B cell (primary cell): ENCODE data around the gene HOXA11. TPM values are rescaled to one million over a fixed set of nuclear protein-coding genes. Genes with fewer than 3 reads are reported as not detected.

Source experiments
- ATAC-seq: fragments of 200-7000 bp; cut with Tn5 transposase; one replicate; pipeline ENCODE4 v1.10.0; 2021; ENCODE audit warnings: low read depth, mild to moderate bottlenecking, moderate number of reproducible peaks, moderate library complexity
- CTCF ChIA-PET: fragments of 350-600 bp; sonication (Branson Sonifier 250); formaldehyde crosslinking; loops from one replicate; lab custom pipeline; 2021; ENCODE audit warnings: antibody characterized with exemption, inconsistent platforms; lab: Charles Lee
- POLR2A ChIA-PET: fragments of 350-600 bp; sonication (Branson Sonifier 250); formaldehyde crosslinking; loops from one replicate; lab custom pipeline; 2021; ENCODE audit warnings: antibody characterized with exemption; lab: Charles Lee
- DNase-seq: peaks from one replicate; pipeline ENCODE4 v3.0.0; 2013
- H2AFZ ChIP-seq: 2 replicates; pipeline ENCODE4 v1.6.1; 2012; ENCODE audit warnings: mild to moderate bottlenecking, low read depth, low read length; ENCODE audit not compliant: insufficient read depth, poor library complexity, severe bottlenecking
- H3K27ac ChIP-seq, 2 donors: 1 replicate in 1 of 2; 2 replicates in 1 of 2; pipeline ENCODE4 v1.5.1; 2012 to 2013; ENCODE audit warnings: low read length in 2 of 2, mild to moderate bottlenecking in 2 of 2, moderate library complexity in 1 of 2
- H3K27me3 ChIP-seq, 4 experiments: fragments of 200-600 bp in 1 of 4; sonication (generic) in 1 of 4; replicated peaks in 1 of 4; 1 replicate in 2 of 4; 2 replicates in 2 of 4; pipeline versions ENCODE4 v1.6.1 to v1.7.0; 2013 to 2016; ENCODE audit warnings: low read length in 3 of 4, mild to moderate bottlenecking in 2 of 4, mixed read lengths in 1 of 4, moderate library complexity in 1 of 4; ENCODE audit not compliant: insufficient read depth in 4 of 4, control insufficient read depth in 3 of 4; ENCODE audit errors: control extremely low read depth in 1 of 4
- H3K36me3 ChIP-seq, 2 experiments: replicated peaks in 1 of 2; 1 replicate in 1 of 2; 2 replicates in 1 of 2; pipeline versions ENCODE4 v1.6.1 to v1.7.1; 2013; ENCODE audit warnings: low read length in 1 of 2; ENCODE audit not compliant: insufficient read depth in 2 of 2, control insufficient read depth in 1 of 2; ENCODE audit errors: control extremely low read depth in 1 of 2, extremely low read depth in 1 of 2
- H3K4me1 ChIP-seq, 2 donors: fragments of 200-600 bp in 1 of 2; sonication (generic) in 1 of 2; 1 replicate in 1 of 2; 2 replicates in 1 of 2; pipeline versions ENCODE4 v1.5.1 to v1.6.1; 2013 to 2017; ENCODE audit warnings: low read length in 2 of 2; ENCODE audit not compliant: control insufficient read depth in 2 of 2, insufficient read depth in 2 of 2
- H3K4me2 ChIP-seq: replicated peaks from 2 replicates; pipeline ENCODE3; 2012; ENCODE audit warnings: mild to moderate bottlenecking, low read depth, low read length; ENCODE audit not compliant: poor library complexity, severe bottlenecking
- H3K4me3 ChIP-seq, 5 experiments: fragments of 200-600 bp in 1 of 5; sonication (generic) in 1 of 5; 1 replicate in 3 of 5; 2 replicates in 2 of 5; pipeline versions ENCODE4 v1.5.1 to v1.7.0; 2011 to 2016; ENCODE audit warnings: low read length in 4 of 5, mild to moderate bottlenecking in 4 of 5, low read depth in 2 of 5, control low read depth in 1 of 5, moderate library complexity in 1 of 5; ENCODE audit not compliant: insufficient read depth in 1 of 5; ENCODE audit errors: control extremely low read depth in 1 of 5, extremely low read depth in 1 of 5
- H3K79me2 ChIP-seq: fragments of 200-600 bp; sonication (generic); one replicate; pipeline ENCODE4 v1.6.0; 2016; ENCODE audit warnings: low read length; ENCODE audit not compliant: control insufficient read depth, insufficient read depth
- H3K9ac ChIP-seq: fragments of 200-600 bp; sonication (generic); 2 replicates; pipeline ENCODE4 v1.6.1; 2017; ENCODE audit warnings: mild to moderate bottlenecking, low read length, moderate library complexity
- H3K9me3 ChIP-seq, 3 donors: one replicate each; pipeline versions ENCODE4 v1.6.1 to v1.7.1; 2013; ENCODE audit warnings: low read length in 2 of 3; ENCODE audit not compliant: control insufficient read depth in 2 of 3, insufficient read depth in 1 of 3; ENCODE audit errors: control extremely low read depth in 1 of 3
- H4K20me1 ChIP-seq: 2 replicates; pipeline ENCODE4 v1.6.0; 2012; ENCODE audit warnings: mild to moderate bottlenecking, low read length; ENCODE audit not compliant: insufficient read depth, control insufficient read depth, poor library complexity, severe bottlenecking
- H3K27ac Mint-ChIP-seq: one replicate; pipeline ENCODE4 v1.8.0; 2021; ENCODE audit warnings: mixed read lengths
- H3K27me3 Mint-ChIP-seq: one replicate; pipeline ENCODE4 v1.8.0; 2021; ENCODE audit warnings: mixed read lengths
- H3K4me1 Mint-ChIP-seq: one replicate; pipeline ENCODE4 v1.8.0; 2021; ENCODE audit warnings: mixed read lengths
- H3K4me3 Mint-ChIP-seq: one replicate; pipeline ENCODE4 v1.8.0; 2021; ENCODE audit warnings: mixed read lengths
- H3K9me3 Mint-ChIP-seq: one replicate; pipeline ENCODE4 v1.8.0; 2022; ENCODE audit warnings: mixed read lengths; ENCODE audit not compliant: insufficient read depth
- EZH2 ChIP-seq: IDR thresholded peaks from 2 replicates; pipeline ENCODE4 v1.6.1; 2012; ENCODE audit warnings: borderline replicate concordance, low read depth, mild to moderate bottlenecking, moderate library complexity, low read length; ENCODE audit not compliant: insufficient read depth, poor library complexity, severe bottlenecking
- WGBS: methylation state at CpG from one replicate; pipeline ENCODE4 v1.1.5; 2013; ENCODE audit warnings: missing lambda C conversion rate; ENCODE audit not compliant: insufficient coverage; 5-methylcytosine and 5-hydroxymethylcytosine counted together
- intact Hi-C: fragments of 100-400 bp; cut with micrococcal nuclease; formaldehyde crosslinking; loops from one replicate; pipeline ENCODE4 v1.10.0; 2022
- polyA plus RNA-seq: library from polyadenylated mRNA; depleted of rRNA; stranded (reverse); fragments of >200 nt; gene quantifications from 2 replicates; pipeline ENCODE4 v1.2.3, GENCODE V29; 2012
- total RNA-seq, 2 donors: library from RNA; stranded (reverse); fragments of 120-200 nt in 1 of 2; gene quantifications; 1 replicate in 1 of 2; 2 replicates in 1 of 2; pipeline versions ENCODE4 v1.2.3 to v1.2.4, GENCODE V29; 2013 to 2022
- TF ChIP-seq, protein P1 (sequence below): fragments of 200-600 bp; IDR thresholded peaks from one replicate; pipeline ENCODE4 v1.8.0; 2022; ENCODE audit warnings: antibody characterized with exemption, mild to moderate bottlenecking

HOXA11 gene
- total and polyA plus RNA-seq, 2 donors (not counting 1 experiment from before 2014, with no cell fraction given) = not detected

DNA sequence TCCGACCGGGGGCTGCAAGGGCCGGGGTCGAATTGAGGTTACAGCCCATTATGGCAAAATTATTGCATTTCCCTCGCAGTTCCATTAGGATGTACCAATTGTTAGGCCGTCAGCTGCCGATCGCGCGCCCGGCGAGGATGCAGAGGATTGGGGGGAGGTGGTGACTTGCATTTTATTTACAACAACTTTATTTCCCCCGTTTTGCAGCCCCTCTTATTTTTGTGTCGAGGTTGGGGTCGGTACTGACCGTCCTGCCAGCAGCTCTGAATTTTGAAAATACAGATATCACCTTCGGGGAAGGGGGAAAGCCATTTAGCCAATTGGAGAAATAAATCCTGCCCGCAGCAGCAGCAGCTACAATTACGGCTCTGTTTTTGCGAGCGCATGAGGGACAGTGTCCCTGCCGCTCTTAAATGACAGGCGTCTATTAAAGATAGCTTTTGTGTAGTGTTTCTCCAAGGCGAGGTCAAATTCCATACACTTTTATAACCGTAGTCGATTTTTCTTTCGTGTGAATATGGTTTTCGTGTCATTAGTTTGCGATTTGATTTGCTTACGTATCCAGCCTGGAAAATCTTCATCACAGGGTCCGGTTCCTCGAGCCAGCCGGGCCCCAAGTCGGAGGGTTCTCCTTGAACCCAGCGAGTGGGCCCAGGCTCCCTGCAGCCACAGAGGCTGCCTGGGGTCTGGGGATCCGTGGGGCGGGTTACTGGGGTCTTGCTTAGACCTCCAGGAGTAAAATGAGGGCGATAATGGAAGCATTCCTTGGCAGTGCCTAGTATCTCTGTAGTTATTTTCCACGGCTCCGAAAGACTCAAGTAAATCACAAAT, 40.9 kb downstream of the HOXA11 start:
- Histone ChIP-seq H3K27ac (no peak overlapping the region), H3K79me2 (no peaks in the 10 kb centered on the region), H3K9ac (no peak overlapping the region), H3K4me2 (peak overlapping the region; percentile 17), H2AFZ (no peak overlapping the region), H3K27me3 (peaks cover 0 to 67% (median 37%) of the 10 kb centered on the region in 4 experiments), H3K36me3 (no peaks in the 10 kb centered on the region), H3K4me1 (peaks cover 19 to 21% of the 10 kb centered on the region in 2 donors), H4K20me1 (no peaks in the 10 kb centered on the region), H3K4me3 (no peak overlapping the region), H3K9me3 (peaks cover 0 to 59% (median 0%) of the 10 kb centered on the region in 3 donors)
- no peak for TF ChIP-seq EZH2
- TF ChIP-seq, protein P1, sequence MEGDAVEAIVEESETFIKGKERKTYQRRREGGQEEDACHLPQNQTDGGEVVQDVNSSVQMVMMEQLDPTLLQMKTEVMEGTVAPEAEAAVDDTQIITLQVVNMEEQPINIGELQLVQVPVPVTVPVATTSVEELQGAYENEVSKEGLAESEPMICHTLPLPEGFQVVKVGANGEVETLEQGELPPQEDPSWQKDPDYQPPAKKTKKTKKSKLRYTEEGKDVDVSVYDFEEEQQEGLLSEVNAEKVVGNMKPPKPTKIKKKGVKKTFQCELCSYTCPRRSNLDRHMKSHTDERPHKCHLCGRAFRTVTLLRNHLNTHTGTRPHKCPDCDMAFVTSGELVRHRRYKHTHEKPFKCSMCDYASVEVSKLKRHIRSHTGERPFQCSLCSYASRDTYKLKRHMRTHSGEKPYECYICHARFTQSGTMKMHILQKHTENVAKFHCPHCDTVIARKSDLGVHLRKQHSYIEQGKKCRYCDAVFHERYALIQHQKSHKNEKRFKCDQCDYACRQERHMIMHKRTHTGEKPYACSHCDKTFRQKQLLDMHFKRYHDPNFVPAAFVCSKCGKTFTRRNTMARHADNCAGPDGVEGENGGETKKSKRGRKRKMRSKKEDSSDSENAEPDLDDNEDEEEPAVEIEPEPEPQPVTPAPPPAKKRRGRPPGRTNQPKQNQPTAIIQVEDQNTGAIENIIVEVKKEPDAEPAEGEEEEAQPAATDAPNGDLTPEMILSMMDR = peak; percentile 24
- Mint-ChIP-seq H3K9me3 (no peaks in the 10 kb centered on the region), H3K4me1 (peaks cover 17% of the 10 kb centered on the region), H3K27me3 (peaks cover 57% of the 10 kb centered on the region), H3K27ac (no peak overlapping the region), H3K4me3 (no peak overlapping the region)
- ChIA-PET POLR2A (no interaction called here), CTCF (interaction anchor here (1.0 to 1.7 kb wide), 6 partner anchors 13 to 461 kb away, joined by 3 to 7 read pairs (median 3); no protein-coding TSS in a partner anchor)
- ATAC-seq (no peak), DNase-seq (no peak)
- WGBS = 90% methylated on average over 26 of the region's 40 CpGs
- intact Hi-C loops = no loop called here
